Left forelimb (tissue), 1 donor: ENCODE data around the gene RNF150.

Experiments
- DNase-seq: peaks from one replicate; pipeline ENCODE4 v3.0.0-alpha.2; 2018; ENCODE audit warnings: low spot score

RNF150 gene

GRCh38 chr4:141131723-141132071, 1.6 kb downstream of the RNF150 start:
- DNase-seq = no peak

- DNase-seq = no peak
Measured at GRCh38 chr4:141130947-141131605, 2.2 kb downstream of the RNF150 start.

DNA sequence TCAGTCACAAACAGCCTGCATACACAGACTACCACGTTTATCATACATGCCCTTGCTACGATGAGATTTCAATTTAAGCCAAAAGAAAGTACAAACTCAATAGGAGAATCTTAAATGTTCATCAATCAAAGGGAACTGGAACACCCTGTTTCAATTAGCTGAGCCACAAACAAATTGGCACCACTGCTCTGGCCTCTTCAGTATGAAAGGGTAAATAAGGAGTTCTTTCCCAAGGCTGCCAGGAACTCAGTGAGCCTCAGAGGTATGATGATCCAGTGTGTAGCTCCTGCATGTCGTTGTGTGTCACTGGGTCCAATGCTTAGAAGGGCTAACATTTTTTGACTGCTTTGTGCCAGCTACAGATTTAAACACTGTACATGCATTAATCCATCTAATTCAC, 5.4 kb downstream of the RNF150 start:
- DNase-seq = no peak

DNA sequence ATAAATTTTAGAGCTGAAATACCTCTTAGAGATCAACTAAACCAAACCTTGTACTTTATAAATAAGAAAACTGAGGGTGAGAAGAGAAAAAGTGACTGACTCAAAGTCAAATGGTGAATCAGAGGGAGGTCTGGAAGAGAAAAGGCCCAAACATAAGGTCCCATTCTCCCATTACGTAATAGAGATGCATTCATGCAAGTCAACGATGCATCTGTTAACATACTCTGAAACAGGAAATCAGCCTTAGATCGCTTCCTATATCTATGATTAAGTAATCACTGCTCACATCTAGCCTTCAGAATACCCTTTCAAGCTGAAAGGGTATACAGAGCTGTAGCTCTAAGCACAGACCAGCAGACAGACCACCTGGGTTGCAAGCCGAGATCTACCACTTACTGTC, 6.5 kb downstream of the RNF150 start:
- no peak for DNase-seq

DNA sequence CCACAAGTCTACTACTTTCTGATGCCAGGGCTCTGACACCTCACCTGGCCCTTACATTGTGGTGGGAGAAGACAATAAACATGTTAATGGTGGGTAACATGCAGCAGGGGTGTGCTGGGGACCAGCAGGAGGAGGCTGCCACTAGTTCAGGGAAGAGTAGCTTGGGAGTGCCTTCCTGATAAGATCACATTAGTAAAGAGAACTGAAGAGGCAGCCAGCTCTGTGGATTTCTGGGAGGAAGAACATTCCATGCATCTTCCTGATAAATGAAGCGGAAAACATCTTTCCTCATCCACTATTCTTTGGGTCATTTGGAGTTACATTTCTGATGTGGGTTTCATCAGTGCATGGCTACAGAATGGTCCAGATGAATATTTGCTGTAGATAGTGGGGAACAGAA, 9.0 kb downstream of the RNF150 start:
- no peak for DNase-seq

- no peak for DNase-seq
Measured at GRCh38 chr4:141121768-141122454, 11.4 kb downstream of the RNF150 start.

GRCh38 chr4:141121101-141121500, 12.2 kb downstream of the RNF150 start:
- DNase-seq = no peak

- DNase-seq = no peak
Measured at GRCh38 chr4:141120036-141120593, 13.2 kb downstream of the RNF150 start.

- DNase-seq = no peak
Measured at GRCh38 chr4:141119071-141119470, 14.2 kb downstream of the RNF150 start.

- DNase-seq = no peak
Measured at GRCh38 chr4:141118381-141118780, 14.9 kb downstream of the RNF150 start.

GRCh38 chr4:141117935-141118334, 15.3 kb downstream of the RNF150 start:
- no peak for DNase-seq

- DNase-seq = no peak
Measured at GRCh38 chr4:141109983-141110382, 23.3 kb downstream of the RNF150 start.

DNA sequence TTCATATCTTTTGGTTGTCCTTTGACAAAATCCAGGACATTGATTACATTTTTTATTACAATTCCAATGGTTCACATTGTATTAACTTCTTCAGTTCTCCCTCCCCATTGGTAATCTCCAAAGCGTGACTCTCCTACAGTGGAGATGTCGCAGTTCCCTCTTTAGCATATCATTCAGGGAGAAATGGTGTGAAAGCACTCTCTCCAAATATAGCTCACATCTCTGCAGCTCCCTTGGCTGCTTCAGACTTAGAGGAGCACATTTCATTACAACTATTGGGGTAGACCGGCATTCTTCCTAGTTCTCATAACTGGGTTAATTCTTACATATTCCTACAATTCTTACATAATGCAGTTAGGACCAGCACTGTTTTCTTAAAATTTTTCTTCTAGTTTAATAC, 25.3 kb downstream of the RNF150 start:
- no peak for DNase-seq

DNA sequence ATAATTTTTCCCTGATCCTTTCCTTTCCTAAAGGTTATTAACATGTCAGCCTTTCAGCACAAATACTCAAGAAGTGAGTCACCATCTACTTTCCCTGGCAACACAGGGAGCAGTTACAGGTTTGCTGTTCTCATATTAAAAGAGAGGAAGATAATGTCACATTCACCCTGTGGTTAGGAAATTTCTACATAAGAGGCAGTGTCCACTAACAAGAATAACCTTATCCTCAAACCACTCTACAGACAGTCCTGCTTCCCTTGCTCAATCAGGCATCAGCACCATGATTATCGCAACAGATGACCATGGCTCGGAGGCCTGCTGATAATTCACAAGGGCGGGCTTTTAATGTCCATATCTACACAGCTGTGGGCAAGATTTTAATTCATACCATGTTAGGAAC, 30.9 kb downstream of the RNF150 start:
- DNase-seq = no peak

GRCh38 chr4:141101511-141101910, 31.8 kb downstream of the RNF150 start:
- DNase-seq = no peak

DNA sequence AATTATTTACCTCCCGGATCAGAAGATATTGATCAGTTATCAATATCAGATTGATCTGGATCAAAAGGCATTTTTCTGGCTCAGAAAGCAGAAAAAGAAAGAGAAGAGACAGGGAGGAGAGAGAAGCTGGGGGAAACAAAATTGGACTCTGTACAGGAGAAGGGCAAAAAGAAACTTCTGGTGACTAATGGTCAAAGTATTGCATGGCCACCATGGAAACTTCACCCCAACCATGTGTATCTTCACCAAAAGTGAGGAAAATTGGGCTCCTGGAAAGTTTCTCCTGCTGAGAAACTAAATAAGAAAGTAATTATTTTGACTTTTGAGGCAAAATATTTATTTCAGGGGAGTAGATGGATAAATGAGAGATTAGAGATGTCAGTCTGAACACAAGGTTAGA, 33.9 kb downstream of the RNF150 start:
- no peak for DNase-seq

DNA sequence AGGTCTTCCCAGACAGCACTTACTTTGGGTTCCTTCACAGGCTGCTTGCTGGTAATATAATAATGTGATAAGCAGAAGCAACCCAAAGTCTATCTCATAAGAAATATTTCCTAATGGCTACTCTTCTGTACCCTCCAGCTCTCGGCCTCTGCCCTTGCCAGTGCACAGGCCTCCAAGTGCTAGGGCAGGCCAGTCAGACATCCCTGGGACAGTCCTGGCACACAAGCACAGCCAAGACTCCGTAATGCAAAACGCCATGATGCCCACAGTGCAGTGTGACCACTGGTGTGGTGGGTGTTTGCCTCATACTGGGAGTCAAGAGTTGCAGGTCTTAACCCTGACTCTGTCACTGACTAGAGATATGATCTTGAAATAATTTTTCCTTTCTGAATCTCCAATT, 35.1 kb downstream of the RNF150 start:
- DNase-seq = no peak

DNA sequence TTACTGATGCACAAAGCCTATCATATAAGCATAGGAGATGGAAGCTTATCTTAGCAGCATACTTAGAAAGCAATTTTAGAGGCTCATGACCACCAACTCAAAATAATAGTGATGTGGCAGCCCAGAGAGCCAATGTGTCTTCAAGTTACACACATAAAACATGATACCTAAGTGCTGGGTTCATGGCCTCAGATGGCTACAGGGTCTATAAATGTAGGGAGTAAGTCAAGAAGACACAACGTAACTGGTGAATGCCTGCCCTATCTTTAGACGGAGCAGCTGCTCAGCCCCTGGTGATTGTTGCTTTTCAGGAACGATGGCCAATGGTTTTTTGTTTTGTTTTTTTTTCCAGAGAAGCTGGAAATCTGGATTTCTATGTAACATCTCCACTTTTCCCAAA, 42.8 kb downstream of the RNF150 start:
- DNase-seq = no peak

DNA sequence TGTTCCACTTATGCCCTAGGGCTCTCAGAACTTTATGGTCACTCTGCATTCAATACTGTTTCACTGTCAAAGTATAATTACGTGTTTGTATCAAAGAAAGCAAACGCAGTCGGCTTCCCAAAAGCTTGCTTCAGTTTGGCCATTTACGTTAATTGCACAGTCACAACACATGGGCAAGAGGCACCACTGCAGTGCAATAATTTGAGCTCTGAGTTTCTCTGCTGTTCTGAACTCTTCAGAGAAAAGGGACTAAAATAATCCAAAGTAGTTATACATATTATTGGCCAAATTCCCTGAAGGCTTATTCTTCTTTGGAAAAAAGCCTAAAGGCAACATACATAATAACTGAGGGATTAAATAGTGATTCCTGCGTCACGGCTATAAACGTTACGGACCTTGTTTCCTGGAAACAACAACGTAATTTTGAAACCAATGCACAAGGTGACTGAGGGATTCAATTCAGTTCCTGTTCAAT, 51.3 kb downstream of the RNF150 start:
- no peak for DNase-seq

GRCh38 chr4:141080668-141081067, 52.6 kb downstream of the RNF150 start:
- no peak for DNase-seq

- no peak for DNase-seq
Measured at GRCh38 chr4:141079393-141079930, 53.8 kb downstream of the RNF150 start.

GRCh38 chr4:141078871-141079270, 54.4 kb downstream of the RNF150 start:
- DNase-seq = no peak

DNA sequence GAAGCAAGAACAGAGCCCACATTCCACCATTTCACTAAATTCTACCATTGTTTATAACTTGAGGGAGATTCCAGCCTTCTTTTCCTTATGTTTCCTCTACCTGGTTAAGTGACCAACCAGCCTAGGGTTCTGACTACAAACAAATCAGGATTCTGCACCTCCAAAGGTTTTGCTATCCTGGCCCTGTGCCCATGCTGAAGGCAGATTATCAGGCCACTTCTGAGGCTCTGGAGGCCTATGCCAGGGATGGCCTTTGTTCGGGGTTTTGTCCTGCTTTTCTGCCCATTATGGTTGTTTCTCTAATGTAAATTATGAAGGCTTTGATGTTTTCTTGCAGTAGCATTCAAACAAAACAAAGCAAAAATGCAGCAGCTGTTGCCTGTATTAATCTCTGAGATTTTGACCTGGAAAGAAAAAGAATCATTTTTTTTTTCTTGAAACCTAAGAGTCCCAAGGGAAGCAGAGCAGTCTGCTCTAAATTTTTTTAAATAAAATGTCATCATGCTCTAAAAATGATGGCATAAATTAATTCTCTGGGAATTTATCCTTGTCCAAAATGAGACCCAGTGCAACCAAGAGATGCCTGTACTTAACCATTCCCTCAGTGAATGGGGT, 55.6 kb downstream of the RNF150 start:
- DNase-seq = no peak
